ENCODE data around the gene TGFB1.
"Not testable (repeated sequence)": the region's sequence is repeated elsewhere in the genome, so short reads cannot be mapped to it uniquely, and the experiment has no call there.

Gene TGFB1

DNA sequence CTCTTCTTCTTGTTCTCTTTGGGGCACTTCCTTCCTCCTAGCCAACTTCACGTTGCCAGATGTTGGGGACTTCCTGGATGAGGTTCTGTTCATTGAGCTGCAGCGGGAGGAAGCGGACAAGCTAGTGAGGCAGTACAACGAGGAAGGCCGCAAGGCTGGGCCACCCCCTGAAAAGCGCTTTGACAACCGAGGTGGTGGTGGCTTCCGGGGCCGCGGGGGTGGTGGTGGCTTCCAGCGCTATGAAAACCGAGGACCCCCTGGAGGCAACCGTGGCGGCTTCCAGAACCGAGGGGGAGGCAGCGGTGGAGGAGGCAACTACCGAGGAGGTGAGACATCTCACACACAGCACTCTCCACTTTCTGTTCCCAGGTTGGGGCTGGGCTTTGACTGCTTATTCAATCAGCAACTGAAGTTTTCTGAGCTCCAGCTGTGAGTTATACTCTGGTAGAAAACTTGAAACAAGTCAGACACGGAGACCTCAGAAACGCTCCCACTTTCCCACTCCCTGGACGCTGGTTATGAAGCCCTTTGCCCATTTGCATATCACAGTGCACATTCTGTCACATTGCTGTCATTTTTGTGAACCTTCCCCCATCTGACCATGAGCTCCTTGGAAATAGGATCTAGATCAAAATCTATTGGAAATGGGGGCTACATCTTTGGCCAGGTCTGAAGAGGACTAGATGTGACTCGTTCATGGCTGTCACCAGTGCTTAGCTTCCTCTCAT, 50.9 kb downstream of the TGFB1 start:
- no peak for DNase-seq (ENCODE audit: low spot score)

- DNase-seq (ENCODE audit: low spot score) = no peak
Observed at GRCh38 chr19:41300555-41300954, 53.2 kb downstream of the TGFB1 start.

GRCh38 chr19:41299755-41300089, 54.0 kb downstream of the TGFB1 start:
- DNase-seq (ENCODE audit: low spot score) = no peak

DNA sequence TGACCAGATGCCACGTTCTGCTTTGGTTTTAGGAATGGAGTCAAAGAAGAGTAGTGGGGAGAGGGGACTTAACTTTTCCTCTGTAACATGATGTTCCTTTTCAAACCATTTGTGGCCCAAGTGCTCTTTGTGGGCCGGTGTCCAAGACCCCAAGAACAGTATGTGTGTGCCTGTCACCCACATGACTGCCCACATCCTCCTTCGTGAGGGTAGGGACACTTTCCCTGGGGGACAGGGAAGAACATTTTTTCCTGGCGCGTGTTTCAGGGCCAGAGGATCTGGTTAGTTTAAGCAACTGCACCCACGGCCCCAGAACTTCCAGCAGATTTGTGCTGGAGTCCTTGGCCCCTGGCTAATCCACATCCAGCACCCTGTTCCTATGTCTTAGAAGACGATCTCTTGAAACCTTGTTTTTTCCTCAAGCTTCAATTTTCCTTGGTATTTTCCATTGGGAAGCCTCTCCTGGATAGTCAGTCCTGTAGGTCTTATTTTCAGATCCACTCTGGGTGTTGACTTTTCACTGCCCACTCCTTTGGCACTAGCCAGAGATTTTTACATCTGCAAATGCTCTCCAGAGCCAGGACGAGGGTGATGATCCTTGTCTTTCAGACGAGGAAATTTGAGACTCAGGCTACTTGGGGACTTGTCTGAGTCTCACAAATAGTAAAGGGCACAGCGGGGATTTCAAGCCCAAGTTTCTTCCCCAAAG, 54.5 kb downstream of the TGFB1 start:
- DNase-seq (ENCODE audit: low spot score) = no peak

DNA sequence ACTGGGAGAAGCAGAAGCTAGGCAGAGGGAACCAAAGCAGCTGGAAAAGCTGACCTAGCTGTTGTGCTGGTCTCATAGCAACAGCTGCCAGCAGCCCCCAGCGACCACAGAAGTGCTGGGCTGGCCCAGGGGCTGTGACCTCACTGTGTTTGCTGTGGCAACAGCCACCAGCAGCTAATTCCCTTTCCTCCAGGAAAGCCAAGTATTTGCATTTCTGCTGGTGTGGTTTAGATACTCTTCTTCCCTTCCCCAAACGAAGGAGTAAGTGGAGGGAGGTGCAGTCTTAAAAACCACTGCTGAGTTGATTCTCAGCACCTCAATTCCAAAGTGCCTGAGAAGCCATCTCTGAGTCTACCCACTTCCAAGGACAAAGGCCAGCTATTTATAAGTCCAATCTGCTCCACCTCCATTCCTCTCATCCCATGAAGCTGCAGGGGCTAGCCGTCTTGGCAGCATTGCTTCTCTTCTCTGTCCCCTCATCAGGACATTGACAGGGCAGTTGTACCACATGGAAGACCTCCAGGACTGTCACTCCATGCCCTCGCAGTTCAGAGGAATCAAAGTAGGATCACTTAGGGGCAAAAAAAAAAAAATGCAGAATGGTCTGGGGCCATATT, 55.3 kb downstream of the TGFB1 start:
- DNase-seq (ENCODE audit: low spot score) = no peak

- no peak for DNase-seq (ENCODE audit: low spot score)
Observed at GRCh38 chr19:41297628-41298347, 55.9 kb downstream of the TGFB1 start.

DNA sequence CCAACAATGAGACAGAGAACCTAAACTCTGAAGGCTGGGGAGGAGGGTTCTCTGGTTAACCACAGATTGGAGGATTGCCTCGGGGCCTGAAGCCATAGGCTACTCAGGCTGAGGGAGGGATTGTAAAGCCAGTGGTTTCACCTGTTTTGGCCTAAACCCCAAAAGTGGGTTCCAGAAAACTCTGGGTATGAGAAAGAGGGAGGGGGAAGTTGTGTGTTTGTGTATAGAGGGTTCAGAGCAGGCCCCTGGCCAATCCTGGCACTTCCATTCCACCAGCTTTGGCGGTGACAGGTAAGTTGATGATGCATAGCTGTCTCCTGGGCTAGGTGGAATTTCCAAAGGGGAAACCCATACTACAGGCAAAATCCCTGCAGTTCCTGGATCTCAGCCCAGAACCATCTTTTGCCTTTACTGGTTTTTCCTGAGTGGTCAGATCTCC, 57.3 kb downstream of the TGFB1 start:
- DNase-seq (ENCODE audit: low spot score) = no peak

GRCh38 chr19:41295499-41295898, 58.2 kb downstream of the TGFB1 start:
- no peak for DNase-seq (ENCODE audit: low spot score)

DNA sequence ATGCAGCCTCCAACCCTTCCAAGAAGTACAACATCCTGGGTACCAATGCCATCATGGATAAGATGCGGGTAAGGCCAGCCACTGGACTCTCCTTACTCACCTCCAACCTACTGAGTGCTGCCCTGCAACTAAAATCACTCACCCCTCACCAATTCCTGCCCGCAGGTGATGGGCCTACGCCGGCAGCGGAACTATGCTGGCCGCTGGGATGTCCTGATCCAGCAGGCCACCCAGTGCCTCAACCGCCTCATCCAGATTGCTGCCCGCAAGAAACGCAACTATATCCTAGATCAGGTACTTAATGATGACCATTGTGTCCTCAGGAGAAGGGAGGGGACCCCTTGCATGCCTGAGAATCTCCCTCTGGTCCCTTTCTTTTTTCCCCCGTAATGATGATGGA, 59.3 kb downstream of the TGFB1 start:
- no peak for DNase-seq (ENCODE audit: low spot score)

- DNase-seq (ENCODE audit: low spot score) = not testable (repeated sequence)
Observed at GRCh38 chr19:41289814-41290213, 63.9 kb downstream of the TGFB1 start.

DNA sequence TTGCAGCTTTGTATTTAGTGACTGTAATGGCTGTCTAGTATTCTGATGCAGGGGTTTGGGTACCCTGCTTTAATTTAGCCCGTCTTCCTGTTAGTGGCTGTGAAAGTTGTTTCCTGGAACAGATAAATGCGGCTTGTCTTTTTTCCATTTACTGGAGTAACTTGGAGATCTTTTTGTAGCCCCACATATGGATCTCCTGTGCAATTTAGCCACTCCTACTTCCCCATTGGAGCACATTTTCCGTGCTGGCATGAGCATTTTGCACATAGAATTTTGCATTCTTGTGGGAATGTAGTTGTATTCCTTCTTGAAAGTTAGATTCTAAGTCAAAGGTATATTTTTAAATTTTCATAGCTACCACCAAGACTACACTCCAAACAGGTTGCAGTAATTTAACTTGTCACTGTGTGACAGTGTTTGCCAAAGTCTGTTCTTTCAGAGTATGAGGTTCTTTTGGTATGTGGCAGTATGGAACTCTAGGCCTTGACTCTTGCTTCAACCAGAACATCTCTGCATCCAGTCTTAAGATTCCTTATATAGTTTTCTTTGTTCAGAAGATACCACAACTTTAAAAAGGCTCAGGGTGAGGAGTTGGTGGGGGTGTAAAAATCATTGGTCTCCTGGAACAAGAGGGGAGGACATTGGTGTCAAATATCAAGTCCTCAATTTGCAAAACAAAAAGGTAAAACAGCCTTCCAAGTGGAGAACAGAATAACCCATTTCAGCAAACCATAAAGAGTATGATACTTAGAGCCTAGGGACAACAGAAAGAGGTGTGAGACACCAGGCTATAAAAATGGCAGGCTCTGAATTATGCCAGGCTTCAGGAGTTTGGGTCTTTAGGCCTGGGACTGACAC, 64.8 kb downstream of the TGFB1 start:
- no peak for DNase-seq (ENCODE audit: low spot score)

Small RNA genes lying within 50 kb of the gene (small RNA-seq; reads per million reads assigned to genes)
- gene RN7SL34P = 0 reads per million in 2 experiments

Data from SK-N-DZ (cell line).